GM12892 (cell line): ENCODE results near the gene AQP4.

Experiments used
- POLR2A ChIP-seq: IDR thresholded peaks from 2 replicates; pipeline ENCODE4 v1.6.1; 2011; ENCODE audit warnings: low read depth, low read length, control low read depth
- POLR2AphosphoS5 ChIP-seq: IDR thresholded peaks from 2 replicates; pipeline ENCODE4 v1.6.1; 2011; ENCODE audit warnings: low read depth, low read length, control low read depth

- TF ChIP-seq POLR2A (no peak), POLR2AphosphoS5 (no peak)
Observed at GRCh38 chr18:26854292-26854881, 11.1 kb downstream of the AQP4 start.
